GM06990 (cell line): Measurements from ENCODE around the gene NMUR1.
A peak's percentile ranks its signal among the peaks of the same experiment; 100 is the strongest.

Experiments used
- DNase-seq: peaks from one replicate; pipeline ENCODE4 v3.0.0-alpha.2; 2011; ENCODE audit not compliant: insufficient read length; ENCODE audit errors: extremely low read depth
- H3K27me3 ChIP-seq: replicated peaks from 2 replicates; pipeline ENCODE4 v1.6.0; 2011; ENCODE audit warnings: low read length; ENCODE audit not compliant: control insufficient read depth, insufficient read depth
- H3K36me3 ChIP-seq: 2 replicates; pipeline ENCODE4 v1.5.1; 2011; ENCODE audit warnings: low read length; ENCODE audit not compliant: control insufficient read depth, insufficient read depth
- H3K4me3 ChIP-seq: replicated peaks from 2 replicates; pipeline ENCODE4 v1.5.1; 2011; ENCODE audit warnings: low read depth, mild to moderate bottlenecking, control low read depth, low read length
- CTCF ChIP-seq: IDR thresholded peaks from 2 replicates; pipeline ENCODE4 v1.5.1; 2011; ENCODE audit warnings: low read length, control low read depth, mild to moderate bottlenecking, inconsistent platforms; ENCODE audit not compliant: insufficient read depth, poor library complexity, severe bottlenecking

Gene NMUR1

GRCh38 chr2:231547315-231548110 lies 17.3 kb upstream of the NMUR1 start:
- Histone ChIP-seq H3K4me3 (no peak overlapping the region), H3K27me3 (no peaks in the 10 kb centered on the region), H3K36me3 (no peaks in the 10 kb centered on the region)
- no peak for TF ChIP-seq CTCF
- DNase-seq, result no peak

- Histone ChIP-seq H3K36me3 (no peaks in the 10 kb centered on the region), H3K4me3 (no peak overlapping the region), H3K27me3 (no peaks in the 10 kb centered on the region)
- no peak for TF ChIP-seq CTCF
- DNase-seq, result no peak
Measured at GRCh38 chr2:231546014-231546715, 15.9 kb upstream of the NMUR1 start.

- TF ChIP-seq CTCF, result no peak
- peak; percentile 85 for DNase-seq
- Histone ChIP-seq H3K27me3 (no peaks in the 10 kb centered on the region), H3K36me3 (no peaks in the 10 kb centered on the region), H3K4me3 (no peak overlapping the region)
Measured at GRCh38 chr2:231545105-231545902, 15.1 kb upstream of the NMUR1 start.

GRCh38 chr2:231542136-231542535 lies 11.9 kb upstream of the NMUR1 start:
- H3K27me3 ChIP-seq, result no peaks in the 10 kb centered on the region
- no peak overlapping the region for H3K4me3 ChIP-seq
- DNase-seq, result no peak
- no peaks in the 10 kb centered on the region for H3K36me3 ChIP-seq
- TF ChIP-seq CTCF, result no peak

GRCh38 chr2:231541645-231542044 lies 11.4 kb upstream of the NMUR1 start:
- Histone ChIP-seq H3K36me3 (no peaks in the 10 kb centered on the region), H3K27me3 (no peaks in the 10 kb centered on the region), H3K4me3 (no peak overlapping the region)
- peak; percentile 33 for TF ChIP-seq CTCF
- DNase-seq, result no peak
